HepG2 (cell line): ENCODE data around the gene PXMP4. TPM values are rescaled to one million over a fixed set of nuclear protein-coding genes. Genes with fewer than 3 reads are reported as not detected.

Experiments
- ARID5B ChIP-seq: IDR thresholded peaks from 2 replicates; pipeline ENCODE4 v1.4.0; 2020; ENCODE audit warnings: mild to moderate bottlenecking, missing genetic modification reagents
- ETV5 ChIP-seq: IDR thresholded peaks from 2 replicates; pipeline ENCODE4 v1.6.1; 2018; ENCODE audit warnings: missing biosample characterization, missing genetic modification reagents, inconsistent platforms, borderline replicate concordance
- FOSL2 ChIP-seq: sonication (generic); formaldehyde crosslinking; IDR thresholded peaks from 2 replicates; pipeline ENCODE4 v1.4.0; 2020; ENCODE audit warnings: missing genetic modification reagents
- IRF2 ChIP-seq: IDR thresholded peaks from 2 replicates; pipeline ENCODE4 v1.6.1; 2018; ENCODE audit warnings: missing genetic modification reagents, missing compliant biosample characterization
- MXD4 ChIP-seq: IDR thresholded peaks from 2 replicates; pipeline ENCODE4 v1.6.1; 2016; ENCODE audit warnings: mild to moderate bottlenecking, missing biosample characterization, missing genetic modification reagents
- NFIC ChIP-seq: IDR thresholded peaks from 2 replicates; pipeline ENCODE4 v1.6.1; 2012; ENCODE audit warnings: mild to moderate bottlenecking, low read length, inconsistent platforms
- PRDM10 ChIP-seq: sonication (generic); formaldehyde crosslinking; IDR thresholded peaks from 2 replicates; pipeline ENCODE4 v1.4.0; 2020; ENCODE audit warnings: low read depth, missing genetic modification reagents
- SRSF9 ChIP-seq: fragments of 200-400 bp; formaldehyde crosslinking; IDR thresholded peaks from 2 replicates; pipeline ENCODE4 v1.6.1; 2018; ENCODE audit warnings: borderline replicate concordance, mild to moderate bottlenecking, low read depth, low read length; ENCODE audit not compliant: insufficient read depth, poor library complexity, severe bottlenecking
- YY1 ChIP-seq: IDR thresholded peaks from 2 replicates; pipeline ENCODE4 v1.6.1; 2011; ENCODE audit warnings: low read length, low read depth, moderate library complexity, mild to moderate bottlenecking; ENCODE audit not compliant: insufficient read depth, insufficient replicate concordance
- ZNF18 ChIP-seq: sonication (generic); formaldehyde crosslinking; IDR thresholded peaks from 2 replicates; pipeline ENCODE4 v1.8.0; 2022; ENCODE audit warnings: mild to moderate bottlenecking, missing genetic modification reagents; ENCODE audit not compliant: insufficient replicate concordance
- ZNF441 ChIP-seq: sonication (generic); formaldehyde crosslinking; IDR thresholded peaks from 2 replicates; pipeline ENCODE4 v1.7.0; 2021; ENCODE audit warnings: missing genetic modification reagents, borderline replicate concordance
- ZNF710 ChIP-seq: sonication (generic); formaldehyde crosslinking; IDR thresholded peaks from 2 replicates; pipeline ENCODE4 v1.5.0; 2020; ENCODE audit warnings: mild to moderate bottlenecking, missing genetic modification reagents, borderline replicate concordance
- ZNF773 ChIP-seq: sonication (generic); formaldehyde crosslinking; IDR thresholded peaks from 2 replicates; pipeline ENCODE4 v1.4.0; 2020; ENCODE audit warnings: missing genetic modification reagents, borderline replicate concordance
- ZNF782 ChIP-seq: sonication (generic); formaldehyde crosslinking; IDR thresholded peaks from 2 replicates; pipeline ENCODE4 v1.4.0; 2020; ENCODE audit warnings: missing genetic modification reagents, mild to moderate bottlenecking, borderline replicate concordance
- ZNF891 ChIP-seq: sonication (generic); formaldehyde crosslinking; IDR thresholded peaks from 2 replicates; pipeline ENCODE4 v1.5.0; 2020; ENCODE audit warnings: mild to moderate bottlenecking, missing genetic modification reagents
- polyA plus RNA-seq, 8 experiments: library from polyadenylated mRNA; depleted of rRNA in 3 of 8; stranded (reverse) in 7 of 8; unstranded in 1 of 8; fragments of >200 nt; fragmentation: Illumina TruSeq in 4 of 8; extraction: Trizol in 4 of 8; gene quantifications; 2 replicates each; pipeline versions ENCODE4 v1.2.1 to v1.2.3, GENCODE V29; 2011 to 2016; ENCODE audit warnings: low read depth in 4 of 8, missing spikeins in 1 of 8, mixed read lengths in 1 of 8; ENCODE audit not compliant: insufficient read depth in 1 of 8
- total RNA-seq, 5 experiments: library from RNA; depleted of rRNA; stranded (reverse); fragments of >200 nt; fragmentation: Illumina TruSeq; extraction: Trizol; gene quantifications; 2 replicates each; pipeline ENCODE4 v1.2.3, GENCODE V29; 2016; ENCODE audit warnings: low read depth in 1 of 5

Gene PXMP4
- total and polyA plus RNA-seq, 2 of the 13 experiments (the other 11 are each of a cell fraction or from before 2014, with no cell fraction given): not detected

- TF ChIP-seq PRDM10 (CRISPR knock-in tag) (0 out of 2 replicates have a peak, but pooled peaks have one; percentile 53), MXD4 (CRISPR knock-in tag) (peak; percentile 65; the same call in 1 of the 2 replicates), SRSF9 (no peak), ZNF773 (no peak), ZNF18 (CRISPR knock-in tag) (no peak), YY1 (no peak), ZNF782 (CRISPR knock-in tag) (no peak), ARID5B (CRISPR knock-in tag) (peak; percentile 90), ZNF710 (CRISPR knock-in tag) (peak; percentile 93), IRF2 (peak; percentile 74), FOSL2 (CRISPR knock-in tag) (peak; percentile 71), NFIC (peak; percentile 72), ETV5 (peak; percentile 92), ZNF891 (CRISPR knock-in tag) (0 out of 2 replicates have a peak, but pooled peaks have one; percentile 41), ZNF441 (CRISPR knock-in tag) (peak; percentile 88; the same call in 1 of the 2 replicates)
Measured at GRCh38 chr20:33701629-33702450, 18.3 kb downstream of the PXMP4 start (continued).
